HG03045 (cell line): ENCODE results near the gene MYH1.
"Not testable (repeated sequence)": the region's sequence is repeated elsewhere in the genome, so short reads cannot be mapped to it uniquely, and the experiment has no call there.

ENCODE experiments used
- ATAC-seq: cut with Tn5 transposase; IDR thresholded peaks from one replicate; pipeline ENCODE4 v1.9.1; 2021; ENCODE audit warnings: mild to moderate bottlenecking, moderate library complexity; ENCODE audit not compliant: unreplicated experiment

The MYH1 gene

GRCh38 chr17:10518271-10519037 lies at the start of gene MYH1:
Gene MYH1, minus strand, starts transcription at chr17:10518542. Its CDS starts 1,900 bp downstream, at chr17:10516642.
- no peak for ATAC-seq

- ATAC-seq, result no peak
Observed at GRCh38 chr17:10563991-10564660, 45.8 kb upstream of the MYH1 start.

- no peak for ATAC-seq
Observed at GRCh38 chr17:10558049-10558448, 39.7 kb upstream of the MYH1 start.

- no peak for ATAC-seq
Observed at GRCh38 chr17:10557422-10557821, 39.1 kb upstream of the MYH1 start.

- ATAC-seq, result no peak
Observed at GRCh38 chr17:10556301-10557005, 38.1 kb upstream of the MYH1 start.

GRCh38 chr17:10550014-10550413 lies 31.7 kb upstream of the MYH1 start:
- no peak for ATAC-seq

GRCh38 chr17:10549096-10549842 lies 30.9 kb upstream of the MYH1 start, which contains the start of gene MYH2:
Gene MYH2, minus strand, starts transcription at chr17:10549658. Its CDS starts 1,738 bp downstream, at chr17:10547920.
- no peak for ATAC-seq

- no peak for ATAC-seq
Observed at GRCh38 chr17:10547351-10547750, 29.0 kb upstream of the MYH1 start.

- ATAC-seq, result not testable (repeated sequence)
Observed at GRCh38 chr17:10543486-10543885, 25.1 kb upstream of the MYH1 start.

- ATAC-seq, result not testable (repeated sequence)
Observed at GRCh38 chr17:10541179-10541578, 22.8 kb upstream of the MYH1 start.

- no peak for ATAC-seq
Observed at GRCh38 chr17:10532026-10532425, 13.7 kb upstream of the MYH1 start.

GRCh38 chr17:10527419-10527818 lies 9.1 kb upstream of the MYH1 start:
- ATAC-seq, result no peak

GRCh38 chr17:10526517-10526916 lies 8.2 kb upstream of the MYH1 start:
- ATAC-seq, result no peak

- no peak for ATAC-seq
Observed at GRCh38 chr17:10523064-10523463, 4.7 kb upstream of the MYH1 start.

GRCh38 chr17:10521949-10522348 lies 3.6 kb upstream of the MYH1 start:
- no peak for ATAC-seq

- ATAC-seq, result no peak
Observed at GRCh38 chr17:10516638-10517037, 1.7 kb downstream of the MYH1 start.

GRCh38 chr17:10516065-10516464 lies 2.3 kb downstream of the MYH1 start:
- ATAC-seq, result no peak

GRCh38 chr17:10513299-10514067 lies 4.9 kb downstream of the MYH1 start:
- ATAC-seq, result no peak

GRCh38 chr17:10512856-10513255 lies 5.5 kb downstream of the MYH1 start:
- ATAC-seq, result no peak

GRCh38 chr17:10499950-10500349 lies 18.4 kb downstream of the MYH1 start:
- no peak for ATAC-seq
